Mesenchymal stem cell (in vitro differentiated cells and primary cell): Measurements from ENCODE around the gene SH2B3.
"Not testable (repeated sequence)": the region's sequence is repeated elsewhere in the genome, so short reads cannot be mapped to it uniquely, and the experiment has no call there.

Experiments
- DNase-seq: peaks from one replicate; pipeline ENCODE4 v3.0.0-alpha.2; 2013
- H2AFZ ChIP-seq: one replicate; pipeline ENCODE4 v1.6.1; 2013; ENCODE audit warnings: low read depth, mild to moderate bottlenecking, control low read depth, inconsistent platforms, low read length, moderate library complexity
- H2AK5ac ChIP-seq: 2 replicates; pipeline ENCODE4 v1.6.1; 2013; ENCODE audit warnings: low read length, moderate library complexity, mild to moderate bottlenecking, inconsistent platforms; ENCODE audit not compliant: severe bottlenecking
- H2BK120ac ChIP-seq: one replicate; pipeline ENCODE4 v1.6.1; 2013; ENCODE audit warnings: low read depth, mild to moderate bottlenecking, inconsistent platforms, low read length, moderate library complexity
- H2BK12ac ChIP-seq, 2 experiments: one replicate each; pipeline ENCODE4 v1.6.1; 2013; ENCODE audit warnings: inconsistent platforms in 2 of 2, low read length in 2 of 2, mild to moderate bottlenecking in 2 of 2, moderate library complexity in 2 of 2, control low read depth in 1 of 2
- H2BK15ac ChIP-seq: one replicate; pipeline ENCODE4 v1.6.1; 2013; ENCODE audit warnings: mild to moderate bottlenecking, low read depth, inconsistent platforms; ENCODE audit not compliant: poor library complexity, severe bottlenecking
- H2BK5ac ChIP-seq: 2 replicates; pipeline ENCODE4 v1.6.1; 2013; ENCODE audit warnings: low read depth, mild to moderate bottlenecking, low read length, control low read depth, inconsistent platforms; ENCODE audit not compliant: poor library complexity, severe bottlenecking
- H3K14ac ChIP-seq, 2 experiments: one replicate each; pipeline ENCODE4 v1.6.1; 2013; ENCODE audit warnings: inconsistent platforms in 2 of 2, low read length in 2 of 2, control low read depth in 1 of 2, mild to moderate bottlenecking in 1 of 2, moderate library complexity in 1 of 2
- H3K18ac ChIP-seq, 2 experiments: one replicate each; pipeline ENCODE4 v1.6.1; 2013; ENCODE audit warnings: inconsistent platforms in 2 of 2, low read length in 2 of 2, control low read depth in 1 of 2, low read depth in 1 of 2, mild to moderate bottlenecking in 1 of 2
- H3K23ac ChIP-seq, 2 experiments: one replicate each; pipeline ENCODE4 v1.6.1; 2013; ENCODE audit warnings: inconsistent platforms in 2 of 2, low read length in 2 of 2, mild to moderate bottlenecking in 2 of 2, moderate library complexity in 2 of 2, control low read depth in 1 of 2
- H3K27ac ChIP-seq: 2 replicates; pipeline ENCODE4 v1.5.1; 2013; ENCODE audit warnings: mild to moderate bottlenecking, moderate library complexity, low read length, control low read depth, inconsistent platforms; ENCODE audit not compliant: poor library complexity, severe bottlenecking
- H3K27me3 ChIP-seq, 2 experiments: 2 replicates each; pipeline versions ENCODE4 v1.6.1 to v1.7.0; 2013; ENCODE audit warnings: low read length in 2 of 2, mild to moderate bottlenecking in 2 of 2, moderate library complexity in 2 of 2, control low read depth in 1 of 2, inconsistent platforms in 1 of 2; ENCODE audit not compliant: control insufficient read depth in 1 of 2, insufficient read depth in 1 of 2
- H3K36me3 ChIP-seq, 2 experiments: 2 replicates each; pipeline versions ENCODE4 v1.6.1 to v1.7.0; 2013; ENCODE audit warnings: low read length in 2 of 2, control low read depth in 1 of 2, inconsistent platforms in 1 of 2, low read depth in 1 of 2, mild to moderate bottlenecking in 1 of 2; ENCODE audit not compliant: insufficient read depth in 2 of 2, control insufficient read depth in 1 of 2
- H3K4ac ChIP-seq, 2 experiments: one replicate each; pipeline ENCODE4 v1.6.1; 2013; ENCODE audit warnings: inconsistent platforms in 2 of 2, low read length in 2 of 2, mild to moderate bottlenecking in 2 of 2, moderate library complexity in 2 of 2, control low read depth in 1 of 2, low read depth in 1 of 2
- H3K4me1 ChIP-seq: 2 replicates; pipeline ENCODE4 v1.6.1; 2013; ENCODE audit warnings: low read depth, low read length, control low read depth; ENCODE audit not compliant: control insufficient read depth, insufficient read depth
- H3K4me2 ChIP-seq: 2 replicates; pipeline ENCODE4 v1.6.1; 2013; ENCODE audit warnings: low read length, mild to moderate bottlenecking, inconsistent platforms; ENCODE audit not compliant: poor library complexity, severe bottlenecking
- H3K4me3 ChIP-seq, 2 experiments: 2 replicates each; pipeline versions ENCODE4 v1.5.1 to v1.7.0; 2013; ENCODE audit warnings: low read length in 2 of 2, mild to moderate bottlenecking in 2 of 2, control low read depth in 1 of 2, low read depth in 1 of 2; ENCODE audit not compliant: insufficient read depth in 1 of 2
- H3K79me1 ChIP-seq: replicated peaks from 2 replicates; pipeline ENCODE4 v1.6.1; 2013; ENCODE audit warnings: mild to moderate bottlenecking, control low read depth, low read length, inconsistent platforms; ENCODE audit not compliant: poor library complexity, severe bottlenecking
- H3K9ac ChIP-seq: 2 replicates; pipeline ENCODE4 v1.7.0; 2013; ENCODE audit warnings: mild to moderate bottlenecking, low read length, moderate library complexity
- H3K9me3 ChIP-seq: 2 replicates; pipeline ENCODE4 v1.7.0; 2013; ENCODE audit warnings: mild to moderate bottlenecking, low read length; ENCODE audit not compliant: control insufficient read depth
- H4K8ac ChIP-seq: one replicate; pipeline ENCODE4 v1.6.1; 2013; ENCODE audit warnings: inconsistent platforms, mild to moderate bottlenecking, low read length, moderate library complexity
- H4K91ac ChIP-seq: one replicate; pipeline ENCODE4 v1.6.1; 2013; ENCODE audit warnings: mild to moderate bottlenecking, low read length, inconsistent platforms
- WGBS: methylation state at CpG from one replicate; pipeline ENCODE4 v1.1.7; 2013; ENCODE audit warnings: mixed read lengths; 5-methylcytosine and 5-hydroxymethylcytosine counted together

Gene SH2B3

GRCh38 chr12:111395336-111396187 is 10.2 kb upstream of the SH2B3 start:
- H3K4me2 ChIP-seq, result no peak overlapping the region
- peaks cover 3% of the 10 kb centered on the region for H3K79me1 ChIP-seq
- no peak overlapping the region for H2BK12ac ChIP-seq
- H3K27ac ChIP-seq, result no peak overlapping the region
- no peak overlapping the region for H3K18ac ChIP-seq
- no peak for DNase-seq
- no peaks in the 10 kb centered on the region for H3K36me3 ChIP-seq
- H3K4me1 ChIP-seq, result peaks cover 11% of the 10 kb centered on the region
- H3K14ac ChIP-seq, result no peak overlapping the region
- H2BK5ac ChIP-seq, result no peak overlapping the region
- no peak overlapping the region for H3K9ac ChIP-seq
- H3K27me3 ChIP-seq, result peaks cover 0 to 4% of the 10 kb centered on the region in 2 experiments
- H2AFZ ChIP-seq, result no peak overlapping the region
- H3K4me3 ChIP-seq, result no peak overlapping the region
- H2BK15ac ChIP-seq, result no peak overlapping the region
- WGBS, result 98% methylated on average over 7 of the region's 8 CpGs
- H4K91ac ChIP-seq, result no peak overlapping the region
- no peak overlapping the region for H4K8ac ChIP-seq
- no peak overlapping the region for H3K4ac ChIP-seq
- H3K23ac ChIP-seq, result no peak overlapping the region
- no peak overlapping the region for H2AK5ac ChIP-seq
- no peak overlapping the region for H2BK120ac ChIP-seq
- no peaks in the 10 kb centered on the region for H3K9me3 ChIP-seq

GRCh38 chr12:111396271-111396670 is 9.5 kb upstream of the SH2B3 start:
- H3K79me1 ChIP-seq, DNase-seq, H3K27me3 ChIP-seq: not testable (repeated sequence)

DNA sequence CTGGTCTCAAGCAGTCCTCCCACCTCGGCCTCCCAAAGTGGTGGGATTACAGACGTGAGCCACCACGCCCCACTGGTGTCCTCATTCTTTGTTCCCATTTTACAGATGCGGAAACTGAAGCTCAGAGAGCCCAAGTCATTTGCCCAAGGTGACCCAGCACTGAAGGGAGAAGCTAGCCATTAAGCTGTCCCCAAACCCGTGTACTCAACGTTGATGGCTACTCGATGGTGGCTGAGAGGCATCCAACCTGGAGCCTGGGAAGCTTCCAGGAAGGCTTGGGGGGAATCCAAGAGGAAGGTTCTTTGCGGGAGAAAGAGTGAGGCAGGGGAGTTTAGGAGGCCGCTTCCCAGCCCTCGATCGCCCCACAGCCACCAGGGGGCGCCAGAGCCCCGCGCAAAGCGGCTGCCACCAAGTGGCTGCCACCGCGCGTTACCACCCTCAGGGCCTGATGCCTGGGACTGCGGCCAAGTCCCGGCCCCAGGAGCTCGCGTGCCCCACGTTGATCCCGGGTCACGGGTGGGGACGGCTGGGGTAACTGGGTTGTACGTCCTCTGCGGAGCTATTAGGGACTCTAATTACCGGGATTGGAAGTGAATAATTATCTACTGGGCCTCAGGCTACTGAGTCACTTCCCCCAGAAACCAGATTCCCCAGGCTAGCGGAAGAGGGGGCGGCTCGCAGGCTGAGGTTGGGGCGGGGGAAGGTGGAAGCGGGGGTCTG is 8.8 kb upstream of the SH2B3 start:
- H3K9me3 ChIP-seq, result no peaks in the 10 kb centered on the region

More at GRCh38 chr12:111396271-111396670, 9.5 kb upstream of the SH2B3 start:
- not testable (repeated sequence) for H3K27ac ChIP-seq, H4K91ac ChIP-seq, H2BK120ac ChIP-seq, H3K18ac ChIP-seq, H3K9me3 ChIP-seq, H2AFZ ChIP-seq, H3K4me2 ChIP-seq, H3K14ac ChIP-seq, H4K8ac ChIP-seq, H3K4ac ChIP-seq, H3K23ac ChIP-seq, H2BK5ac ChIP-seq, H2BK15ac ChIP-seq, H2AK5ac ChIP-seq, H2BK12ac ChIP-seq, H3K36me3 ChIP-seq, H3K4me3 ChIP-seq
- peaks cover 11% of the 10 kb centered on the region for H3K4me1 ChIP-seq
- peak overlapping the region; percentile 85 for H3K9ac ChIP-seq
- WGBS, result 100% methylated on average over 3 of the region's 7 CpGs

GRCh38 chr12:111398530-111398929 is 7.2 kb upstream of the SH2B3 start:
- peak overlapping the region; percentile 86 for H2BK15ac ChIP-seq
- no peak overlapping the region for H4K91ac ChIP-seq
- no peak overlapping the region for H3K23ac ChIP-seq
- H2BK12ac ChIP-seq, result peak overlapping the region; percentile 38 to 88
- H3K4me1 ChIP-seq, result peaks cover 16% of the 10 kb centered on the region
- no peak overlapping the region for H3K4me2 ChIP-seq
- WGBS, result 58% methylated on average over 4 of the region's 4 CpGs
- peak overlapping the region; percentile 41 to 55 for H3K4ac ChIP-seq
- DNase-seq, result peak; percentile 82
- peak overlapping the region; percentile 71 for H2AK5ac ChIP-seq
- H2BK120ac ChIP-seq, result peak overlapping the region; percentile 74
- peak overlapping the region; percentile 42 for H4K8ac ChIP-seq
- H3K14ac ChIP-seq, result no peak overlapping the region
- no peak overlapping the region for H2BK5ac ChIP-seq
- peak overlapping the region; percentile 81 for H3K27ac ChIP-seq
- no peak overlapping the region for H3K9ac ChIP-seq
- H2AFZ ChIP-seq, result no peak overlapping the region
- H3K79me1 ChIP-seq, result peaks cover 9% of the 10 kb centered on the region
- H3K36me3 ChIP-seq, result no peaks in the 10 kb centered on the region
- H3K4me3 ChIP-seq, result no peak overlapping the region
- no peaks in the 10 kb centered on the region for H3K9me3 ChIP-seq
- H3K18ac ChIP-seq, result peak overlapping the region in 1 of 2 experiments; percentile 80
- no peaks in the 10 kb centered on the region for H3K27me3 ChIP-seq

More for the DNA sequence above, 8.8 kb upstream of the SH2B3 start:
- H2BK15ac ChIP-seq, result peak overlapping the region; percentile 54
- no peak overlapping the region for H2BK5ac ChIP-seq
- peak overlapping the region in 1 of 2 experiments; percentile 22 for H3K4ac ChIP-seq
- H2BK12ac ChIP-seq, result peak overlapping the region; percentile 27 to 59
- peak overlapping the region; percentile 68 to 76 for H3K18ac ChIP-seq
- H3K4me3 ChIP-seq, result peak overlapping the region in 1 of 2 experiments; percentile 53
- peak overlapping the region; percentile 58 for H3K4me2 ChIP-seq
- peak overlapping the region; percentile 85 for H3K9ac ChIP-seq
- H4K8ac ChIP-seq, result peak overlapping the region; percentile 76
- H3K79me1 ChIP-seq, result peaks cover 9% of the 10 kb centered on the region
- H2AK5ac ChIP-seq, result no peak overlapping the region
- peak overlapping the region; percentile 77 for H4K91ac ChIP-seq
- peak; percentile 91 for DNase-seq
- peak overlapping the region; percentile 71 for H3K27ac ChIP-seq
- no peak overlapping the region for H3K14ac ChIP-seq
- no peaks in the 10 kb centered on the region for H3K36me3 ChIP-seq
- no peak overlapping the region for H3K23ac ChIP-seq
- H2BK120ac ChIP-seq, result peak overlapping the region; percentile 2
- H3K4me1 ChIP-seq, result peaks cover 11% of the 10 kb centered on the region
- H2AFZ ChIP-seq, result peak overlapping the region; percentile 24
- WGBS, result 11% methylated on average over 29 of the region's 34 CpGs
- no peaks in the 10 kb centered on the region for H3K27me3 ChIP-seq
